GM18505 (cell line): Measurements from ENCODE around the gene SRSF7.
"Not testable (repeated sequence)": the region's sequence is repeated elsewhere in the genome, so short reads cannot be mapped to it uniquely, and the experiment has no call there.

Experiments
- ATAC-seq: cut with Tn5 transposase; IDR thresholded peaks from one replicate; pipeline ENCODE4 v1.9.1; 2021; ENCODE audit not compliant: unreplicated experiment
- POLR2A ChIP-seq: IDR thresholded peaks from 4 replicates; pipeline ENCODE4 v1.6.1; 2011; ENCODE audit warnings: borderline replicate concordance; ENCODE audit not compliant: insufficient read depth, insufficient read length; ENCODE audit errors: extremely low read depth

Gene SRSF7

GRCh38 chr2:38748391-38748790 lies 2.8 kb downstream of the SRSF7 start:
- no peak for ATAC-seq

GRCh38 chr2:38747819-38748218 lies 3.3 kb downstream of the SRSF7 start:
- ATAC-seq = no peak
- TF ChIP-seq POLR2A = no peak

More at GRCh38 chr2:38748391-38748790, 2.8 kb downstream of the SRSF7 start:
- TF ChIP-seq POLR2A = no peak

- no peak for ATAC-seq
- TF ChIP-seq POLR2A = no peak
These were observed 4.1 kb downstream of the SRSF7 start for GRCh38 chr2:38747007-38747424.

- TF ChIP-seq POLR2A = no peak
- no peak for ATAC-seq
These were observed 5.9 kb downstream of the SRSF7 start for GRCh38 chr2:38745267-38745666.

- TF ChIP-seq POLR2A = no peak
- no peak for ATAC-seq
These were observed 6.8 kb downstream of the SRSF7 start for GRCh38 chr2:38744399-38744780.

- ATAC-seq = no peak
- no peak for TF ChIP-seq POLR2A
These were observed 7.3 kb downstream of the SRSF7 start for GRCh38 chr2:38743672-38744398.

- no peak for ATAC-seq
- TF ChIP-seq POLR2A = peak; percentile 25
These were observed 8.2 kb downstream of the SRSF7 start for GRCh38 chr2:38742797-38743559.

- no peak for ATAC-seq
- no peak for TF ChIP-seq POLR2A
These were observed 10.1 kb downstream of the SRSF7 start for GRCh38 chr2:38740851-38741731.

- no peak for ATAC-seq
- TF ChIP-seq POLR2A = no peak
These were observed 11.6 kb downstream of the SRSF7 start for GRCh38 chr2:38739524-38739923.

- no peak for TF ChIP-seq POLR2A
- no peak for ATAC-seq
These were observed 13.2 kb downstream of the SRSF7 start for GRCh38 chr2:38737925-38738324.

- not testable (repeated sequence) for ATAC-seq
These were observed 14.0 kb downstream of the SRSF7 start for GRCh38 chr2:38737000-38737698.

GRCh38 chr2:38735999-38736320 lies 15.2 kb downstream of the SRSF7 start:
- no peak for TF ChIP-seq POLR2A
- ATAC-seq = no peak
